Forelimb muscle (tissue), 1 donor: ENCODE data around the gene AOPEP. TPM values are rescaled to one million over a fixed set of nuclear protein-coding genes. Genes with fewer than 3 reads are reported as not detected.

Experiments
- DNase-seq: peaks from one replicate; pipeline ENCODE4 v3.0.0-alpha.2; 2013; ENCODE audit warnings: low read depth
- polyA plus RNA-seq: library from polyadenylated mRNA; unstranded; fragments of 120-200 nt; gene quantifications from one replicate; pipeline ENCODE4 v1.2.1, GENCODE V29; 2013; ENCODE audit not compliant: insufficient read length

The AOPEP gene
- polyA plus RNA-seq, 1 donor: 43.0 TPM

DNA sequence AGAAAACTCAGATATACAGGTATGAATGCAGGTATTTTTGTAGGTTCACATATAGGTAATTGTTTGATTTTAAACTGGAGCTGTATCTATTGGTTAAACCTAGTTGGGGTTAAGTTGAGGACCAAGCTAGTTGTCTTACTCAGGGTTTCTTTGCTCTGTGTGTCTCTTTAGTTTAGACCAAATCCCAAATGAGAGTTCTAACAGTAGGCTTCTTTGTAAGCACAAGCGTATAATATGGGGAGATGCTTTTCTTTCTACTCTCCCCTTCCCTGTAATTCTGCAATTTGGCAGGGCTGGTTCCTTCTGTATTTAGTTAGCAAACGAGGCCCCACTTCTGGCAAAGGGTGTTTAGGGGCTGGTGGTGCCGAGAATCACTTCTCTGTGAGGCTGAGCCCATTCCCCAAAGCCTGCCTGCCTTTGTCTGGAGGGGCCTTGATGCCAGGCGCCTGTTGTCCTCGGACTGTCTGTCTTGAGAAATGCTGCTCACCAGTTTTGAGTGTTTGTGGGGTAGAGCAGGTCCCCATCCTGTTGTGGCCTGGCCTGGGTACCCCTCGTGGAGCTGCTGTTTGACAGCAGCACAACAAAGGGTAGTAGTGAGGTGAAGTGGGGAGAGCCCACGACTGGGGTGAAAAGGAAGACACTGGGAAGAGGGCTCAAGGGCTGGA, 331.8 kb downstream of the AOPEP start:
- DNase-seq: no peak

DNA sequence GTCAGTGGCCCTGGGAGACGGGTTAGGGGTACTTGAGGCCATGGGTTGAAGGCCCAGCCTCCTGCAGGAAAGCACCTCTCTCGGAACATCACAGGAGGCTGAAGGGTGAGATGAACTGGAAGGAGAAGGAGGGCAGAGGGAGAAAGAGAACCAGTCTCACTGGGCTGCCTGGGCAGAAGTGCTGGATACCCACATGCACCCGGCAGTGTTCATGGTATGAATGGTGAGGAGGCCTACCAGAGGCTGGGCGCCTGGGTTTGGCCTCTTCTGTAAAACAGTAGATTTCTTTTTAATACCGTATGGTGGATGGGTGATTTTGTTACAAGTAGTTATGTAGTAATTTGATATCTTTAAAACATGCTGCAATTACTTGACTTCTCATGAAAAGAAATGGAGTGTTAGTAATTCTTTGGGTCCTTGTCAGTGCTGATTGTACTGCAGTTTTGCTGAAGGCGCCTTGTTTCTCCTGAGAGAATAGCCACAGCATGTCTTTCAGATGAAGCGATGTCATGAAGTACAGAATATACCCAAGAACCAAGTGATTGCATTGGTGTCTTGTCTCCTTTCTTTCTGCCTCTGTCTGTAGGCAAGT, 332.4 kb downstream of the AOPEP start:
- no peak for DNase-seq

DNA sequence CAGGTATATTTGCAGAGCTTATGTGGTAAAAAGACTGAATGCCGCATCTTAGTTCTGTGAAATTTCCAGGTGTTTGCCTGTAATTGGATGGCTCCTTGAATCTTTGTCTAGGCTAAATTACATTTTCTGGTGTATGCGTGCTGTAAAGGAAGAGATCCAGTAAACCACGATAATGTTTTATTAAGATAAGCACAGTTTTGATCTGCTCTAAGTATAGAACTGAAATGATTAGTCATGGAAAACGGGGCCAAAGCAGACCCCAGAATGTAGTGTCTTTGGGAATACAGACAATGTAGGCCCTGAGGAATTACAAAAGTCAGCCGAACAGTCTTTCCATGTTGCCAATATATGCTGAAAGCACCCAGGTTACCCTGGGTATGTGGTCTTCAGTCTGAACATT, 333.7 kb downstream of the AOPEP start:
- DNase-seq: no peak

DNA sequence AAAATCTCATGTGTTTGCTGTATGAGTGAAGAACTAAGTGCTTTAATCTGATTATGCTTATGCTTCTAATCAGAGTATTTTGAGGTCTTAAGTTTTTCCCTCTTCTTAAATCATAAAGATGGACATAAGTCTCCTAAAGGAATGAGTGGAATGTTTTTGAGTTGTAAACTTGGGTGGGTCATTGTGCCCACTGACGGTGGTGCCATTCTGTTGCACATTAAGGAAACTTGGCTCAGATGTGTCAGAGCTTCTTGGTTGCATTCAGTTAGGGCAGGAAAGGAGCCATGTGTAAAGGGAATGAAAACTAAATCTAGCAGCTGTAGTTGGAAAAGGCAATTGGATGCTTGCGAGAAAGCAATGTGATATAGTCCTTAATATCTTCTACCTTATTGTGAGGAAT, 334.4 kb downstream of the AOPEP start:
- no peak for DNase-seq

DNA sequence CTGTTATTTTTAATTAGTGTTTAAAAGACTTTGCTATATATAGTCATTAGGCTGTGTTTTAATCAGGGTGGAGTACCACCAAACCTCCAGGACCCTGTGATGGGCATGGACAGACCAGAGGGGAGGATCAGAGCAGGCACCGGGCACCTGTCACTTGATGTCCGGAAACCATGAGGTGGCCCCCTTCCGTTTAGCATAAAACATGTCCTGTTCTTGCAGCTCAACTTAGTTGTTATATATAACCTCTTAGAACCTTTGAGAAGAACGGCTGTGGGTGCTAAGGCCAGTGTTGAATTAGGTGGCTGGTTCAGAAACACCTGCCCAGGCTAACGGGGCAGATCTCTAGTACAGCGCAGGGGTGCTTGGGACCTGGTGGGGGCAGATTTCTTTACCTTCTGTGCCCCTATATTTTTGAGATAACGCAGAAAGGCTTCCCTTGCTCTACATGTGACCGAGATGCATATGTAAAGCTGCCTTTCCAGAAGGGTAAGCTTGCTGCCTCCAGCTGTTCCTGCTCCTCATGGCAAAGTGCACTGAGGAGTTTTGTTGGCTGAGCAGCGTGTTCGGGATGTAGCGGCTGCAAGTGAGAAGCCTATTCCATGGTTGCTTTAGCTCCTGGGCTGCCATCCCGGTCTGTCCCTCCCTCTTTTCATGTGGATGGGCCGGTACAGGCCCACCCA, 335.6 kb downstream of the AOPEP start:
- DNase-seq: no peak

DNA sequence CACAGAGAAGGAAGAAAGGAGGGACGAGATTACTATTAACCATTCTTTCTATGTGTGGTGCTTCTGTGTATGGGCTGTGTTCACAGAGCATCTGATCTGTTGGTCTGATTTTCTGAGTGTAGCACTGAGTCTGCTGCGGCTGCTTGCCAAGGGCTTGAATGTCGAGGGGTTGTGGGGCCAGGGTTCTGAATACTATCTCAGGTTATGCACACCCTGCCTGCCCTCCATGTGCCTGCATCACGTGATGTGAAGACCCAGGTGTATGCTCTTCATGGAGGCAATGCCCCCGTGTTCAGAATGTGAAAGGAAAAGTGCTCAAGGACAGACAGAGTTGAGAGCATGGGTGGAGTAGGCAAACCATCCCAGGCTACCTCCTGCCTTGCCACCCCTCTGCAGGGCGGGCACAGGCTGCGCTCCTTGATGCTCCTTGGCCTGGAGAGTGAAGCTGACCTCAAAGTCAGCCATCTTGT, 336.1 kb downstream of the AOPEP start:
- no peak for DNase-seq

DNA sequence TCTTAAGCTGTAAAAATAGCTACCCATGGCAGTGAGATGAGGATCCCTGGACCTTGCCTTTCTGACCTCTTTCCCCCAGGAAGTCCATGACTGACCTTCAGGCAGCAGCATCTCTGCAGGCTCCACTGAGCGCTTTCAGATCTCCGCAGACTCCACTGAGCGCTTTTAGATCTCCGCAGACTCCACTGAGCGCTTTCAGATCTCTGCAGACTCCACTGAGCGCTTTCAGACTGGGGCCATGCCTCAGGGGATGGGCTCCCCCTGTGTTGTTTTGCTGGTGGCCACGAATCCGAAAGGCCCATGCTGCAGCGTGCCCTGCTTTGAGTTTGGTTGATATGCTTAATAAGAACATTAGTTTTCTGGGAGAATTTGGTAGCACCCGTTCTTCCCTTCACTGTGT, 336.8 kb downstream of the AOPEP start:
- DNase-seq: no peak

DNA sequence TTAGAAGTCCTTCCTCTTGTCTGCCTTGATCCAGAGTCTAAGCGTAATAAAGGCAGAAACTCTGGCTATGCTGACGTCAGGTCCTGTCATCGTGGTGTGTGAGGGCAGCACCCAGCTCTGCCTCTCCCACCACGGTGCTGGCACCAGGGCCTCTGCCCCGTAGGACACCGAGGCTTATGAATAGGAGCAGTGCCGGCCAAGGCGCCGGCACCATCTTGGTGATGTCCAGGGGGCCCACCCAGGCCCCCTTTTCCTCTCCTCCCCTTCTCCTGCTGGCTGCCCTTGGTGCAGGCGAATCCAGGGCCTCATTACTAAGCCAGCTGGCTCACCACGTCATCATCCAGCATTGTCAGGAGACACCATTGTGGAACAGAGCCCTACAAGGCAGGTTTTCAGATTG, 338.7 kb downstream of the AOPEP start:
- no peak for DNase-seq

DNA sequence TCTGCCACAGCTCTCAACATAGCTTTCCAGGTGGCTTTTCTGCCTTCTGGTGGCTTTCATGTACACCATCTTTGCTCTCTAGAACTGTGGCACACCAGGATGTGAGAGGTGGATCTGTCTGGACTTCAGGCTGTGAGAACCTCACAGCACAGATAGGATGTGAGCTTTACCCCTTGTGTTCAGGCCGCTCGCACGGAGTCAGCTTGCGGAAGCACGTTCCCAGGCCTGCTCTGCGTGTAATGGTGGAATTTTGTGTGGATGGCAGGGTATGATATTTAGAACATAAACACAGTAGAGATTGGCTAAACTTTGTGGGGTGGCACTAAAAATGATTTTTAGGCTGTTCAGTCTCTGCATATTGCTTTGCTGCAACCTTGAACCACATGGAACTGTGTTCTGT, 340.6 kb downstream of the AOPEP start:
- DNase-seq: no peak

DNA sequence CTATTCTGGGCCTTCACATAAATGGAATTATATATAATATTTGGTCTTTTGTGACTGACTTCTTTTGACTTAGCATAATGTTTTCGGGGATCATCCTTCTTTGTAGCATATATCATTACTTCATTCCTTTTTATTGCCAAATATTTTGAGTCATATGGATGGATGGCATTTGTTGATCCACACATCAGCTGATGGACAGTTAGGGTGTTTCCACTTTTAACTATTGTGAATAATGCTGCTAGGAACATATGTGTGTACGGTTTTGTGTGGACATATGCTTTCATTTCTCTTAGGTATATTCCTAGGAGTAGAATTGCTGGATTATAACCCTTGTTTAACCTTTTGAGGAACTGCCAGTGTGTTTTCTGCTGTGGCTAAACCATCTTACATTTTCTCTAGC, 341.4 kb downstream of the AOPEP start:
- DNase-seq: no peak

DNA sequence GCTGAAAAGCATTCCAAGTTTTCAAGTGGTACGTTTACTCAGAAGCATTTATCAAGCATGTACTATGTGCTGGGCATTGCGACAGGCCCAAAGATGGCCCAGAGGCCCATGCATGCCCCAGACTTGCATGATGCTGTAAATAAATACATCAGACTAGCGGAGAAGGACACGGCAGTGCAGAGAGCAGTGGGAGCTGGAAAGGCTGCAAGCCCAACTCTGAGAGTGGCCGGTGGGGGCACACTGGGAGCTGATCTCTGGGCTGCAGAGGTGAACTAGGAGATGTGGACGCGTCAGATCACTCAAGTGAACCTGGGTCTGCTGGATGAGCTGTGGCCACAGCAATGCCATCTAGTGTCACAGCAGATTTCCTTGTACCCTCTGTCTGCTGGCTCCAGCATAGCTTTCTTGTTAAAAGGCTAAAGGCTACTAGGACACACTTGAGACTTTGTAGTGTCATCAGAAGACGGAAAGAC, 344.1 kb downstream of the AOPEP start:
- DNase-seq: no peak

DNA sequence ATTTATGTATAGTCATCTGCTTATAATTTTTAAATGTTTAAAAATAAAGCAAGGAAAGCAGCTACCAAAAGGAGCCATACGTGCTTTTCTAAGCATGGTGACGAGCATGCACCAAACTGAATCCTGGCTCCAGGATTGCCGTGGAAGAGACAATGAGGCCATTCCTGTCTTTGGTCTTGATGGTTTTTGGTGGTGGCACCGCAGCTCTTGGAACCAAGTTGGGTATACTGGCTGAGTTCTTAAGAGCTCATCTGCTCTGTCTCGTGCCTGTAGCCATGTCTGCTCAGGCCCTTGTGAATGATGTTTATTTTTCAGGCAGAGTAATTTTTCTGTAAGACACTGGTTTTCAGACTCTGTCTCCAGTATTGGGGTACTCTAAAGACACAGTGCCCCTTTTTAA, 345.0 kb downstream of the AOPEP start:
- no peak for DNase-seq

DNA sequence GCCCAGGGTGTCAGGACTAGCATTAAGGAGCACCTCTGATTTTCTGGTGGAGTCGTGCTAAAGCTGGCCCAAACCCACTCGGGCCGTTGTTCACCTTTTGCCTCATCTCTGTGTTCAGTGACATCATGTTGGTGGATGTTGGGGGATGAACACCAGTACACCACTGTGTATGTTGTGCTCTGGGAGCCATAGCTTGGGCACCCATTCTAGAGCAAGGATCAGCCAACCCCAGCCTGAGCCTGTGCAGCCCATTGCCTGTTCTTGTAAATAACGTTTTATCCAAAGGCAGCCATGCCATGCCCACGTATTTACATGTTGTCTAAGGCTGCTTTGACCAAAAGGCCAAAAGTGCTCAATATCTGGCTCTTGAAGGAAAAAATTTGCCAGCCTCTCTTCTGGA, 345.4 kb downstream of the AOPEP start:
- no peak for DNase-seq

DNA sequence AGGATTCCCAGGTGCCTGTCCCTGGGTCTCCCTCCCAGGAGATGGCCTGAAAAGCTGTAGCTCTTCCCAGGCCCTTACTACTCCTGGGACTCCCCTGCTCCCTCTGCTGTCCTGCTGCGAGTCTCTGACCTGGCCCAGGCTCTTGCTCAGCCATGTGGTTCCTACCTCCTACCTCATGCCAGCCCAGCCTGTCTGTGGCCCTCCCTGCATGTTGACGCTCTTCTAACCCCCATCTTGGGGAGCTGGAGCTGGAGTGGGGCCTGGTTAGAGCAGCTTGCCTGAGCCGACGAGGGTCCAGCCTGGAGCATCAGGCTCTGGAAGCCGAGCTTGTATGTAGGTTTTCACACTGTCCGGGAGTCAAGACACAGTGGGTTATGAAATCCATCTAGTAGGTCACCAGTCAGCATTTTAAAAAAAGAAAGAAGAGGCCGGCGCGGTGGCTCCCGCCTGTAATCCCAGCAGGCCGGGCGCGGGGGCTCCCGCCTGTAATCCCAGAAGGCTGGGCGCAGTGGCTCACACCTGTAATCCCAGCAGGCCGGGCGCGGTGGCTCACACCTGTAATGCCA, 346.6 kb downstream of the AOPEP start:
- no peak for DNase-seq

DNA sequence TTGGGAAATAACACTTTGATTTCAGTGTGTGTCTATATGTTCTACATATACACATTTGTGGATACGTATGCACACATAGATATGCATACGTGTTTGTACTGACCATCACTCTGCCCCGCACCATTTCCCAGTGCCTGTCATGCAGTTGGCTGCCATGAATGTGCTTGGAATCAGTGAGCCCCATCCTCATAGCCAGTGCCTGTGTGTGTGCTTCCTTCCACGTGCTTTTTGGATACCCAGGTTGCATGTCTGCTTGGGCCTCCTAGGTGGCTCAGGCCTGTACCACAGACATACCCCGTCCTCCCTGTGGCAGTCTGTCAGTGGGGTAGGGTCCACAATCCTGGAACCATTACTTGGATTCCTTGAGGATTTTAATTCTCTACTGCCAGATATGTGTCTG, 347.4 kb downstream of the AOPEP start:
- DNase-seq: no peak

DNA sequence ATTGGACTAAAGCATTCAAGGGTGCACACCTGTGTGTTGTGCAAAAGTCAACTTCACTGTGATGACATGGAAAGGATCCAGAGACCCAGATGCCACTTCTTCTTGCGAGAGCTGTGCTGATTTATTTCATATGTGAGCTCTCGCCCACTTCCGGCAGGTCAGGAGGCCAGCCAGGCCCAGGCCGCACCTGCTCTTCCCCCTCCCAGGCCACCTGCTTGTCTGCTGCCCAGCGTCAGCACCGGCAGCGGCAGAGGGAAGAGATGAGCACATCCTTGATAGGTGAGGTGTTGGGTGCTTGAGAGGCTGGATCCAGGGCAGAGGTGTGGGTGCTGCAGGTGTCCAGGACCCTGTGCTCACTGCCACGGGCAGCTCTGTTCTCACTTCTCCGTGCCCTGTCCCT, 348.1 kb downstream of the AOPEP start:
- DNase-seq: no peak

DNA sequence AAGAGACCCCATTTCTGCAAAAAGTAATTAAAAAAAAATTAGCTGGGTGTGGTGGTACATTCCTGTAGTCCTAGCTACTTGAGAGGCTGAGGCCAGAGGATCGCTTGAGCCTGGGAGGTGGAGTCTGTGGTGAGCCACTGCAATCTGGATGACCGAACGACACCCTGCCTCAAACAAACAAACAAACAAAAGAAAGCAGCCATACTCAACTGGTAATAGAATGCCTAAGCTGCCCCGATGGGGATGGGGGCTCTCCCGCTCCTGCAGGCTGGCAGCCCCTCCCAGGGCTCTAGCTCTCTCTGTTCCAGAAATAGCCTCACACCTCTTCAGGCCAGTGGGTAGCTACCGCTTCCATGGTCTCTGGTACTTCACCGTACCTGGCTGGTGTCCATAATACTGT, 349.2 kb downstream of the AOPEP start:
- DNase-seq: no peak

DNA sequence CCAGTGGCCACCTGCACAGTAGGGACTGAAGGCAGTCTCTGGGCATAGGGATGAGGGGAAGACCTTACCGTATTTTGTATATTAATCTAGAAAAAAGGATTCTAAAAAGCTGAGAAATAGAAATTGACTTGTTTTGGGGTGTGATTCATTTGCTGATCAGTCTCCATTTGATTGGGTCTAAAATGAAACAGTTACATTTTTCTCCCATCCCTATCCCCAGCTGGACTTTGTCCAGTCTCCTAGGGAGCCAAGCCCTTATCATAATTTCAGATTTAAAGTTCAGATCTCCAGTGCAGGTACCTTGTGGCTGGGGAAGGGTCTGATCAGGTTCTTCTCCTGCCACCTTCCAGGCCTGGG, 350.2 kb downstream of the AOPEP start:
- no peak for DNase-seq

DNA sequence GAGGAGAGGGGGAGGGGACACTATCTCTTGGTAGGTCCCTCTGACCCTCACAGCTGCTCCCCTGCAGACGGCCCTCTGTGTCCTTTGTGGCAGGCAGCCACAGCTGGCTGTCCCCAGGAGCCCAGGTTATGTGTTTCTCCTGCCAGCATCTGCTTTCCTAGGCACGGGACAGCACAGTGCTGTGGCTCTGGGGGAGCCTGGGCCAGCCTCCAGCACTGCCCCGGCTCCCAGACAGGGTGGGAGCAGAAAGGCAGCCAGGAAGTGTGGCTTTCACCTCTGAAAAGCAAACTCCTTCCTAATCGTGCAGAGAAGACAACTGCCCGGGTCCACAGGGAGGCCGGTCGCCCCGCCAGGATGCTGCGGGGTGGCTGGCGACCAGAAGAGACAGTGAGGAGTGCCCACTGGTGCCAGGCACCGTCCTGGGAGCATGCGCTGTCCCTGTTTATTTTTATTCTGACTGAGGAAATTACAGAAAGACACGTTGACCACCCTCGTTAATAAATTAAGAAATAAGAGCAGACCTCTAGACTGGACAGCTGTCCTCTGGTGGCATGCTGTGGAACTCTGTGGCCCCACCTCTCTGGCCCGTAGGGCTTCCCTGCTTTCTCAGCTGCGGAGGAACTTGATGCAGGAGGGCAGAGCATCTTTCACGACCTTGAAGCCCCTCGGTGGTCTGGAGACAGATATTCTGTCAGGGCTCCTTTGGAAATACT, 350.7 kb downstream of the AOPEP start:
- DNase-seq: no peak

DNA sequence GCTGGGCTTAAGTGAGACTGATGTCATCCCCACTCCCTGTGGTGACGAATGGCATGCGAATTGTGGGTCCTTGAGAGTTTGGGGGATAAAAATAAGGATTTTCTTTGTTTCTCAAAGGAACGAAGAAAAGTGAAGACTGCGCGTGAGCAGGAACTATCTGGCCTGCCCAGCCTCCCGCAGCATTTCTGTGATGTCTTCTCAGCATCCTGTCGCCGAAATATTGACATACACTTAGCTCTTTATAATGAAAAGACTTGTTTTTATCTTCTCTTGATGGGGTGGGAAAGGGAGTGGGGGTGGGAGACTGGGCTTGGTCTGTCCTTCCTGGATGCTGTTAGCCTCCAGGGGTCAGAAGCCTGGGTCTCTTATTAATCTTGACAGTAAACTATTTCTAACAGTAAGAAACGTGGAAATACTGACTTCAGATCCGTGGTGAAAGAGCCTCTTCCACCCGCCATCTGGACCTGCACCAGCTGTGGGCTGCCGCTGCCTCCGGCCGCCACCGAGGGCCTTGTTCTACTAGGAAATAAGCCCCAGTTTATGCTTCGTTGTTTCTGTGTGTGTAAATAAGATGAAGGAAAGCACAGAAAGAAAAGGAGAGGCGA, 351.4 kb downstream of the AOPEP start:
- no peak for DNase-seq

DNA sequence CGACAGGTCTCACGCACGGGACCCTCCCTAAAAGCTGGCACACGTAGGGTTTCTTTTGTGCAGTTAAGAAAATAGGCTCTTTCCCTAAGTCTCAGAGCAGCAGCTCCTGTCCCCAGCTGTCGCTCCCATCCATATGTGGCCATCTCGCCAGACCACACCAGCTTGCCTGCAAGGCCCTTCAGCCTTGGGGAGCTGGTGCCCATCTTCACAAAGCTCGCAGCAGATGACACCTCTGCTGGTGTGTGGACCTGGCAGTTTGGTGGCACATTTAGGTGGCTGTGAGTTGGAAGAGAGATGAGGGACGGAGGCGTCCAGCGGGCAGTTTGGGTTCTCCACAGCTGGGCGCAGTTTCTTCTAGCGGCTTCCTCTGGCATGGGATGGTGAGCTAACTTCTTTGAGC, 352.0 kb downstream of the AOPEP start:
- no peak for DNase-seq

DNA sequence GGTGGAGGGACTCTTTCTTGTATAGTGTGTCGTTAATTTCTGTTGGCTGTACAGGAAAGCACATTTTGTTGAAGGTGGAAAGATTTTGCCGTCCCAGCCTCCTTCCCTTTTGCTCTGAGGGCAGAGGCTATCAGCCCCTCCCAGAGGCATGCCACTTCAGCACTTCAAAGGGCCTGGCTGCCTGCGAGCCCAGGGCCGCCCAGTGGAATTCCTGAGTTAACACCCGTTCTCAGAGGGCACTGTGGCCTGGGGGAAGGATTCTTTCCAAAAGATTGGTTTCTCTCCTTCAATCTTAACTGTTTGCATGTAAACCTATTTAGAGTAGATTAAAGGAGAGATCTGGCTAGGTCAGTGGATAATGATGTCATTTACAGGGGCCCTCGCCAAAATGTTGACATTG, 352.4 kb downstream of the AOPEP start:
- DNase-seq: no peak
